Fibroblast of skin of left quadriceps (primary cell): ENCODE results near the gene MDH1B.
"Not testable (repeated sequence)": the region's sequence is repeated elsewhere in the genome, so short reads cannot be mapped to it uniquely, and the experiment has no call there.

Experiments used
- DNase-seq, 2 experiments: peaks; one replicate each; pipeline ENCODE4 v3.0.0-alpha.2; 2013; ENCODE audit warnings: low read depth in 2 of 2

MDH1B gene

GRCh38 chr2:206765242-206766056 is at the start of gene MDH1B, which contains the start of gene FASTKD2:
Gene MDH1B, minus strand, starts transcription at chr2:206765328. Its CDS starts 57 bp downstream, at chr2:206765271.
Gene FASTKD2, plus strand, starts transcription at chr2:206765606. Its CDS starts 1,088 bp downstream, at chr2:206766694.
- DNase-seq, result peak; percentile 88

DNA sequence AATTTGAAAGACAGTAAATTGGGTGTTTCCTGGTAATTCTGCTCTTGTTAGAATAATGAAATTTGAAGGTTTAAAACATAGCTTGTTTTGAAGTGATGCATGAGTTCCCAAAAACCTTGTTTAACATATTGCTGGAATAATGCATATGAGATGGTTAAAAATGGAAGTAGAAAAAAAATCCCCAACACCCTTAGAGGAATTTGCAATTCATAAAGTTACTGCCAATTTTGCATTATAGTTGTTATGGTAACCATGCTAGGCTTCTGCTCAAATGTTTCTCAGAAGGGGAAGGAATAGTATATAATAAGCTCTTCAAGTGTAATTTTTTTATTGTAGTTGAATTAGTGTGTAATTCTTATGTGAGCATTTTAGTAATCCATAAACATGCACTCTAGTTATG is 49.4 kb upstream of the MDH1B start:
- DNase-seq, result no peak

- DNase-seq, result not testable (repeated sequence)
These were observed 47.3 kb upstream of the MDH1B start for GRCh38 chr2:206812471-206812870.

- DNase-seq, result not testable (repeated sequence)
These were observed 42.5 kb upstream of the MDH1B start for GRCh38 chr2:206807624-206808023.

GRCh38 chr2:206805887-206806607 is 40.9 kb upstream of the MDH1B start:
- DNase-seq, result peak; percentile 80 to 82

DNA sequence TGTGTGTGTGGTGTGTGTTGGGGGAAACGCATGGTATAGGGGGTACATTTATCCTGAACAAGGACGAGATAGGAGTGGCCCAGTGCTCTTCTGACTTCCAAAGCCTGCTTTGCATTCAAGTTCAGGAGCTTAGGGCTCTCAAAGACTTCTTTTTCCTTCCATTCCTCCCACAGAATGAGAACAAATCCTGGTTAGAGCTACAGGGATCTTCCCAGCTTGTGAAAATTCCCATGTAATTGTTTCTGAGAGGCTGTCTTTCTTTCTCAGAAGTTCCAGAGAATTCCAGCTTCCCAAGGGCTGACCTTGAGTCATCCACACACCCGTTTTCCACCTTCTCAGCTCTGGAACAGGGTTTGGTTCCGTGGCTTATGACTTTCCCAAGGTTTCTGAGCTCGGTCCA is 39.2 kb upstream of the MDH1B start:
- DNase-seq, result no peak

GRCh38 chr2:206802654-206803514 is 37.8 kb upstream of the MDH1B start:
- DNase-seq, result no peak

DNA sequence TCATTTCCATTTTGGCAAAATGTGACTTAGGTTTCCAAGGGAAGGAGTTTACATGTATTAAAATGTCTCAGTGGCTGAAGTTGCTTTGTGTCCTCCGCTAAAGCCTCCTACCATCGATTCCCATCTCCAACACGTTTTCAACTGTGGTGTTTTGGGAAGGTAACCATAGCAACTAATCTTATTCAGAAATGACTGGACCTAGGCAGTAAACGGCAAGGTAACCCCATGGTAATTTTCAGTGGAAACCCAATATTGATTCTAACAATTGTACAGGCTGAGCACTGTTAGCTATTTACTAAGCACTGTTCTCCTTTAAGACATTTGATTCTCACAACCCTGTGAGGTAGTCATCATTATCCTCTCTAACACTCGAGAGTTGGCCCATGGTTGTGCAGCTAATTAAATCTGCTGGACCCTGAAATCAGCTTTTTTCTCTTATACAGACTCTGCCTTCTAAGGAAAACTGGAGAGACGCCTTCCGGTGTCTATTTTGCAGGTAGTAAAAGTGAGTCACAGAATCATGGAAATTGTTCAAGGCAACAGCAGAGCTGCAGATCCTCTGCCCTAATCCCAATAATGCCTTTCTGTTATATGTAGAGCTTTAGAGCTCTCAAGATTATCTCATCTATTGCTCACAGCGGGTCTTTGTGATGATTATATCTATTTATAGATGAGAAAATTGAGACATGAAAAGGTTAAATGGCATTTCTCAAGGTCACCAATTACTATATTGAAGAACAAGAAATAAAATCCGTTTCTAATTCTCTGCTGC is 36.5 kb upstream of the MDH1B start:
- DNase-seq, result no peak

DNA sequence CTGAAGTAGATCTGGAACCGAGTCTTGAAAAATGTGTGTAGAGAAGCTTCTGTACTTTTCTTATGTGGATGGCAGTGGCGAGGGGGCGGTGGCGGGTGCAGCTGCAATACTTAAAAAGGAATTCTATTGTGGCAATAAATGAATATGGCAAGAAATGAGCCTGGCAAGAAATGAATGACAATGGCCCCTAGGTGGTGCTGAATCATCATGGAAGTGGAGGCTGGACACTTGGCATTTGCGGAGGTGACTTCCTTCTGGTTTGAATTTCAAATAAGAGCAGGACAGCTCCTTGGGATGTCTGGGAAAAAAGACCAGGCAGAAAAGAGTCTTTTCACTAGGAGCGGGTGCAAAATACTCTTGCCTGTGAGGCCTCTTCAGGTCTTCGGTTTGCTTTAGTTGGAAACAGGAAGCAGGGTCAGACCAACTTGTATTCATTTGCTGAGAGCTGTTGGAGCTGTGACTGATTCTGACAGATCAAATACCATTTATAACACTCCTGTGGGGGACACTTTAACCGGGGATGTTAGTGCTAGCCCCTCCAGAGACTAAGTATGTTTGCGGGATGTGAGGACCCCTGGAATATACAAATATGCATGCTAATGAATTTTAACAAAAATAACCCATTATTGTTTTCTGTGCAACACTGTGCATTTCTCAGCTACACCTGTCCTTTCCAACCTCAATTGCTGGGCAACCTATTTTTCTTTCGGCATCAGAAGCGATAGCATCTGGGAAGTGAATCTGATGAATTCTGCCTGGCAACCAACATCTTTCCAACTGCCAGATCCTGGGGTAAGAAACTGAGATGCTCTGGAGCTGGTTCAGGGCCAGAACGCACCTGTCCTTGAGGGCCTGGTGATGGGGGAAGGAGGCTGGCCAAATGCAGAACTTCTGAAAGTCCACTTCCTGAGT is 35.6 kb upstream of the MDH1B start:
- peak; percentile 57 to 58 for DNase-seq

DNA sequence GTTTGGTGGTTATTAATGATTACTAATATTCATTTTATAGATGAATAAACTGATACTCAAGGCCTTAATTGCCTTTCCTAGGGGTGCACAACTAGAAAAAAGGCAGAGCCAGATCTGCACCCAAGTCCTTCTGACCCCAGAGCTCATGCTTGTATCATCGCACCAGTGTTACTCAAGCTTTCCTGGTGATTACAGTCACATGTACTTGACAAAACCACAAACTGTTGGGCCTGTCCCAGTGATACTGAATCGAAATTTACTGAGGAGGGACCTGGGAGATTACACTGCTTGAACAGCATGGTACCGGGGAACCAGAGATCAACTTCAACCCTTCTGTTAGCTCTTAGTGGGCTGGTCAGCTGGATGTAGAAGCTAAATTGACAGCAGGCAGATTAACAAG is 34.0 kb upstream of the MDH1B start:
- DNase-seq, result no peak

- DNase-seq, result no peak
These were observed 32.9 kb upstream of the MDH1B start for GRCh38 chr2:206798000-206798399.

GRCh38 chr2:206797376-206797775 is 32.2 kb upstream of the MDH1B start:
- no peak for DNase-seq

GRCh38 chr2:206792645-206793044 is 27.5 kb upstream of the MDH1B start:
- DNase-seq, result no peak

DNA sequence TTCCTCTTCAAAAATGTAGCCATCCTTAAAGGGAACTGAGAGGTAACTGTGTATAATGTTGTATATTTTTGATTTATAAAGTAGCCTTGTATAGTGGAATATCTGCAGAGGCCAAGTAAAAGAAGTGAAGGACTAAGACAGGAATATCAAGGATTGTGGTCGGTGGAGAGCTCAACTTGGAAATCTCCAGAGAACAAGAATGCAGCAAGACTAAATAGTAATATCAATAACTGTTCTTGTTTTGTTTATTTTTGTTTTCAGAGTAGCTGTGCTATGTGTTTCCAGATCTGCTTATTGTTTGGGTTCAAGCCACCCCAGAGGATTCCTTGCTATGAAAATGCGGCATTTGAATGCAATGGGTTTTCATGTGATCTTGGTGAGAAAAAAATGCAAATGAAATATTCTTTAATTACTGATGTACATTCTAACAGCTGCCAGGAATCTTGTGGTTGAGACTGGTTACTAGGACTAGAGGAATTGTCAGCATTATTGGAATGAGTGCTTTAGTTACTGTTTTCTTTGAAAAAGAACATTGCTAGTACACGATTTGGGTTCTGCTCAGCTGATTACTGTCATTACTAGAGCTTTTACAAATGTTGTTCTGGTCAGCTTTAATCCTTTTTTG is 25.3 kb upstream of the MDH1B start:
- DNase-seq, result peak; percentile 10 to 11

GRCh38 chr2:206784559-206785353 is 19.6 kb upstream of the MDH1B start:
- no peak for DNase-seq

- DNase-seq, result no peak
These were observed 18.6 kb upstream of the MDH1B start for GRCh38 chr2:206783718-206784117.

- DNase-seq, result no peak
These were observed 15.5 kb upstream of the MDH1B start for GRCh38 chr2:206780671-206781070.

- DNase-seq, result no peak
These were observed 11.3 kb upstream of the MDH1B start for GRCh38 chr2:206776432-206776831.

GRCh38 chr2:206774871-206775270 is 9.7 kb upstream of the MDH1B start:
- no peak for DNase-seq
